Activated B cell treated with CpG ODN at 0.5 μM for 24 hours (primary cell): ENCODE data around the gene CSGALNACT2. TPM values are rescaled to one million over a fixed set of nuclear protein-coding genes. Genes with fewer than 3 reads are reported as not detected.

ENCODE experiments used
- ATAC-seq: fragments of 200-7000 bp; cut with Tn5 transposase; one replicate; pipeline ENCODE4 v1.10.0; 2021; ENCODE audit warnings: low read depth, mild to moderate bottlenecking, moderate library complexity
- CTCF ChIA-PET: fragments of 350-600 bp; sonication (Branson Sonifier 250); formaldehyde crosslinking; loops from one replicate; lab custom pipeline; 2021; ENCODE audit warnings: antibody characterized with exemption; lab: Charles Lee
- POLR2A ChIA-PET: fragments of 350-600 bp; sonication (Branson Sonifier 250); formaldehyde crosslinking; loops from one replicate; lab custom pipeline; 2021; ENCODE audit warnings: antibody characterized with exemption; lab: Charles Lee
- DNase-seq: peaks from one replicate; pipeline ENCODE4 v3.0.0; 2022
- H3K27ac Mint-ChIP-seq: one replicate; pipeline ENCODE4 v1.8.0; 2020; ENCODE audit warnings: mixed read lengths
- H3K27me3 Mint-ChIP-seq: one replicate; pipeline ENCODE4 v1.8.0; 2021; ENCODE audit warnings: mixed read lengths
- H3K36me3 Mint-ChIP-seq: one replicate; pipeline ENCODE4 v1.8.0; 2021; ENCODE audit warnings: low read depth, mixed read lengths
- H3K4me1 Mint-ChIP-seq: one replicate; pipeline ENCODE4 v1.8.0; 2021; ENCODE audit warnings: mixed read lengths
- H3K4me3 Mint-ChIP-seq: one replicate; pipeline ENCODE4 v1.8.0; 2020; ENCODE audit warnings: mild to moderate bottlenecking, mixed read lengths
- H3K9me3 Mint-ChIP-seq: one replicate; pipeline ENCODE4 v1.8.0; 2020; ENCODE audit warnings: mixed read lengths
- intact Hi-C: fragments of 100-400 bp; cut with micrococcal nuclease; formaldehyde crosslinking; loops from one replicate; pipeline ENCODE4 v1.15.1; 2024
- total RNA-seq: library from RNA; stranded (reverse); gene quantifications from 2 replicates; pipeline ENCODE4 v1.2.3, GENCODE V29; 2022
- TF ChIP-seq, protein P1 (sequence below): fragments of 200-600 bp; IDR thresholded peaks from one replicate; pipeline ENCODE4 v1.8.0; 2022; ENCODE audit warnings: antibody characterized with exemption, mild to moderate bottlenecking

CSGALNACT2 gene
- total RNA-seq, 1 donor from 2014 or later, result 17.4 TPM

DNA sequence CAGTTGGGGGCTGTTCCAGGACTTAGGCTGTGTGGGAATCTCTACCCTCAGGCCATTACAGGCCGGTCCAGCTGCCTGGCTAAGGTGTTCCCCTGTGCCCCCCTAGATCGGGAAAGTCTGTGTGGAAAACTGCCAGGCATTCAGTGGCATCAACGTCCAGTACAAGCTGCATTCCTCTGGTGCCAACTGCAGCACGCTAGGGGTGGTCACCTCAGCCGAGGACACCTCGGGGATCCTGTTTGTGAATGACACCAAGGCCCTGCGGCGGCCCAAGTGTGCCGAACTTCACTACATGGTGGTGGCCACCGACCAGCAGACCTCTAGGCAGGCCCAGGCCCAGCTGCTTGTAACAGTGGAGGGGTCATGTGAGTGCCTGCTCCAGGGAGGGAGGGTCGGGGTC is 27.1 kb upstream of the CSGALNACT2 start:
- H3K4me3 Mint-ChIP-seq, result no peak overlapping the region
- H3K36me3 Mint-ChIP-seq, result no peaks in the 10 kb centered on the region
- no peaks in the 10 kb centered on the region for H3K27me3 Mint-ChIP-seq
- ATAC-seq (no peak), DNase-seq (no peak)
- TF ChIP-seq, protein P1, sequence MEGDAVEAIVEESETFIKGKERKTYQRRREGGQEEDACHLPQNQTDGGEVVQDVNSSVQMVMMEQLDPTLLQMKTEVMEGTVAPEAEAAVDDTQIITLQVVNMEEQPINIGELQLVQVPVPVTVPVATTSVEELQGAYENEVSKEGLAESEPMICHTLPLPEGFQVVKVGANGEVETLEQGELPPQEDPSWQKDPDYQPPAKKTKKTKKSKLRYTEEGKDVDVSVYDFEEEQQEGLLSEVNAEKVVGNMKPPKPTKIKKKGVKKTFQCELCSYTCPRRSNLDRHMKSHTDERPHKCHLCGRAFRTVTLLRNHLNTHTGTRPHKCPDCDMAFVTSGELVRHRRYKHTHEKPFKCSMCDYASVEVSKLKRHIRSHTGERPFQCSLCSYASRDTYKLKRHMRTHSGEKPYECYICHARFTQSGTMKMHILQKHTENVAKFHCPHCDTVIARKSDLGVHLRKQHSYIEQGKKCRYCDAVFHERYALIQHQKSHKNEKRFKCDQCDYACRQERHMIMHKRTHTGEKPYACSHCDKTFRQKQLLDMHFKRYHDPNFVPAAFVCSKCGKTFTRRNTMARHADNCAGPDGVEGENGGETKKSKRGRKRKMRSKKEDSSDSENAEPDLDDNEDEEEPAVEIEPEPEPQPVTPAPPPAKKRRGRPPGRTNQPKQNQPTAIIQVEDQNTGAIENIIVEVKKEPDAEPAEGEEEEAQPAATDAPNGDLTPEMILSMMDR, result no peak
- H3K27ac Mint-ChIP-seq, result no peak overlapping the region
- H3K9me3 Mint-ChIP-seq, result no peaks in the 10 kb centered on the region
- H3K4me1 Mint-ChIP-seq, result peaks cover 8% of the 10 kb centered on the region
- intact Hi-C loops, result no loop called here
- ChIA-PET POLR2A (no interaction called here), CTCF (no interaction called here)

DNA sequence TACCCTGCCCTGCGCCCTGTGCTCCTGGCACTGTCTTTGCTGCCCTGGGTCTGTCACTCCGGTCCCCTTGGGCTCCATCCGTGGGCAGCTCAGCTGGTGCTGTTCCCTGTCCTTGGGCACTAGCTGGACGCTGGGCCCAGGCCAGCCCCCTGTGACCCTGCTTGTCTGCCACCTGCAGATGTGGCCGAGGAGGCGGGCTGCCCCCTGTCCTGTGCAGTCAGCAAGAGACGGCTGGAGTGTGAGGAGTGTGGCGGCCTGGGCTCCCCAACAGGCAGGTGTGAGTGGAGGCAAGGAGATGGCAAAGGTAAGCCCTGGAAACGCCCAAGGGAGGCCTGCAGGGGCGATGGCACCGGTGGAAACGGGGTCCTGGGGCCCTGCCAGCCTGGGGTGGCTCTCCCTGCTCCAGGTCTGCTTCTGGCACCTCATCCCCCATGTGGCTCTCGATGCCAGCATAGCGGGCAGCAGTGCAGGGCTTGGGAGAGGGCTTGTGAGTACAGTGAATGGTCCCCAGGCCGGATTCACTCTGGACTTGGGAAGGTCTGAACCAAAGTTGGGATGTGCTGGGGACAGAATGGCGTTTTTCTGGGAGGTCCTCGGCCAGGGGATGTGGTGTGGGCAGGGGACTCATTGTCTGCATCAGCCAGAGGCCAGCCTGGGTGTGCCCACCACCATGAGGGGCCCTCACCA is 26.2 kb upstream of the CSGALNACT2 start:
- POLR2A ChIA-PET, result no interaction called here
- ATAC-seq (no peak), DNase-seq (no peak)
- H3K36me3 Mint-ChIP-seq, result no peaks in the 10 kb centered on the region
- H3K27ac Mint-ChIP-seq, result no peak overlapping the region
- H3K4me1 Mint-ChIP-seq, result peaks cover 1% of the 10 kb centered on the region
- H3K27me3 Mint-ChIP-seq, result no peaks in the 10 kb centered on the region
- no peaks in the 10 kb centered on the region for H3K9me3 Mint-ChIP-seq
- intact Hi-C loops, result no loop called here
- no peak overlapping the region for H3K4me3 Mint-ChIP-seq
- CTCF ChIA-PET, result no interaction called here
- TF ChIP-seq, protein P1, result no peak

DNA sequence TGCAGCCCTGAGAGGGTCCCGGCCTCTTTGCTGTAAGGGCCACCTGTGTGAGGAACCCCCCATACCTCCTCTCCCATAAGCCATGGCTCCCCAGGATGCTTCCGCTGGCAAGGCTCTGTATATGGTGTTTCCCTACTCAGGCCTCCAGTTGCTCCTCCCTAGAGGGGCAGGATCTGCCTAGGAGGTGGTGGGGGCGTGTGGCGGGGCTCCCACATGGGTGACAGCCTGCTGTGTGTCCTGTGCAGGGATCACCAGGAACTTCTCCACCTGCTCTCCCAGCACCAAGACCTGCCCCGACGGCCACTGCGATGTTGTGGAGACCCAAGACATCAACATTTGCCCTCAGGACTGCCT is 25.7 kb upstream of the CSGALNACT2 start:
- ChIA-PET POLR2A (no interaction called here), CTCF (no interaction called here)
- Mint-ChIP-seq H3K36me3 (no peaks in the 10 kb centered on the region), H3K27ac (no peak overlapping the region), H3K9me3 (no peaks in the 10 kb centered on the region), H3K4me1 (peaks cover 1% of the 10 kb centered on the region), H3K4me3 (no peak overlapping the region), H3K27me3 (no peaks in the 10 kb centered on the region)
- intact Hi-C loops, result no loop called here
- ATAC-seq (no peak), DNase-seq (no peak)
- TF ChIP-seq, protein P1, result no peak

DNA sequence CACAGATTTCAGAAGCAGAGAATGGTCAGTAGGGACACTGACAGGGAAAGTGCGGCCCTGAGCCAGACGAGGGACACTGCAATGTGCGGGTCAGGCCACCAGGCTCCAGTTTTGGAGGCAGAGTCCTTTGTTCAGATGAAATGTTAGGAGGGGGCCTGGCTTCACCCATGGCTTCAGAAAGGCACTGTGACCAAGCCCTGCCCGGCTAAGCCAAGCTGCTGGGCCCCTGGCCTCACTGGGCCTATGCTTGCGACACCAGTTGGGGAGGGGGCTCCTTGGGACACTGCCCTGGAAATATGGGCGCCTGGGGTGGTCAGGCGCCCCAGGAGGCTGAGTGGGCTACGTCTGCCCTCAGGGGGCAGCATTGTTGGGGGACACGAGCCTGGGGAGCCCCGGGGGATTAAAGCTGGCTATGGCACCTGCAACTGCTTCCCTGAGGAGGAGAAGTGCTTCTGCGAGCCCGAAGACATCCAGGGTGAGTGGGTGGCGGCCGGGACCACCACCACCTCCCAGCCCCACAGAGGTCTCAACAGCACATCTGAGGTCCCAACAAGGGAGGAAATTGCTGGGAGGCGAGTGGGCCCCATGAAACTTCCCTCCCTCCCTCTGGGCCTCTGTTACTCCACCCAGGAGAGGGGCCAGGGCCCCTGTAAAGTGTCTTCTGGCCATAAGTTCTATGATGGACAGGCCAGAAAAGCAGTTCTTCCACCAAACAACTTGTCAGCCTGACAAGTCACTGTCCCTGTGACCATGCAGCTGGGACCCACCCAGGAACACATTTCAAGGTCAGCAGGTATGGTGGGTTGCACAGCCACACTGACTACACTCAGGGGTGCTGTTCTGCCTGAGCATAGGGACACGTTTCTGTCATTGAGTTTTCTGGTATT is 24.8 kb upstream of the CSGALNACT2 start:
- POLR2A ChIA-PET, result no interaction called here

More for the DNA sequence above, 24.8 kb upstream of the CSGALNACT2 start:
- peaks cover 1% of the 10 kb centered on the region for H3K4me1 Mint-ChIP-seq
- H3K4me3 Mint-ChIP-seq, result no peak overlapping the region
- no peak overlapping the region for H3K27ac Mint-ChIP-seq
- no peaks in the 10 kb centered on the region for H3K9me3 Mint-ChIP-seq
- ATAC-seq (no peak), DNase-seq (no peak)
- no peaks in the 10 kb centered on the region for H3K36me3 Mint-ChIP-seq
- intact Hi-C loops, result no loop called here
- CTCF ChIA-PET, result no interaction called here
- TF ChIP-seq, protein P1, result no peak
- no peaks in the 10 kb centered on the region for H3K27me3 Mint-ChIP-seq
